Endothelial cell of umbilical vein (primary cell): Measurements from ENCODE around the gene PRKG1. TPM values are rescaled to one million over a fixed set of nuclear protein-coding genes. Genes with fewer than 3 reads are reported as not detected.

ENCODE experiments used
- BruUV-seq: library from RNA; stranded (reverse); fragments of 400-500 nt; replicated peaks from 2 replicates; lab custom pipeline; 2021; lab: Mats Ljungman, UMichigan
- CTCF ChIA-PET: fragments of 300-600, 350-600 bp; sonication (Branson Sonifier 250); formaldehyde crosslinking; loops from one replicate; lab custom pipeline; 2021; ENCODE audit warnings: antibody characterized with exemption, inconsistent platforms; lab: Charles Lee
- POLR2A ChIA-PET: fragments of 300-600, 350-600 bp; sonication (Branson Sonifier 250); formaldehyde crosslinking; loops from one replicate; lab custom pipeline; 2021; ENCODE audit warnings: antibody characterized with exemption, inconsistent platforms; lab: Charles Lee
- DNase-seq: peaks from one replicate; pipeline ENCODE4 v3.0.0-alpha.2; 2011; ENCODE audit warnings: low read depth, low spot score
- FAIRE-seq: peaks from 2 replicates; lab custom pipeline; 2011; peaks lifted over from hg19 to GRCh38; lab: Jason Lieb, UNC
- H2AFZ ChIP-seq: 2 replicates; pipeline ENCODE4 v1.6.0; 2012; ENCODE audit warnings: low read depth, low read length, control low read depth, inconsistent platforms
- H3K27ac ChIP-seq: 2 replicates; pipeline ENCODE4 v1.5.1; 2011; ENCODE audit warnings: low read depth, mild to moderate bottlenecking, control low read depth, low read length, moderate library complexity; ENCODE audit not compliant: insufficient read depth
- H3K27me3 ChIP-seq, 2 experiments: 2 replicates each; pipeline versions ENCODE4 v1.6.0 to v1.6.1; 2011; ENCODE audit warnings: low read length in 2 of 2, mixed read lengths in 1 of 2; ENCODE audit not compliant: control insufficient read depth in 2 of 2, insufficient read depth in 2 of 2
- H3K36me3 ChIP-seq, 2 experiments: 2 replicates in 1 of 2; 3 replicates in 1 of 2; pipeline ENCODE4 v1.5.1; 2011; ENCODE audit warnings: low read length in 2 of 2, mild to moderate bottlenecking in 1 of 2, moderate library complexity in 1 of 2; ENCODE audit not compliant: control insufficient read depth in 2 of 2, insufficient read depth in 2 of 2; ENCODE audit errors: extremely low read depth in 1 of 2
- H3K4me1 ChIP-seq: 3 replicates; pipeline ENCODE4 v1.5.1; 2011; ENCODE audit warnings: mild to moderate bottlenecking, low read length; ENCODE audit not compliant: control insufficient read depth, insufficient read depth; ENCODE audit errors: extremely low read depth
- H3K4me2 ChIP-seq: 2 replicates; pipeline ENCODE4 v1.6.1; 2011; ENCODE audit warnings: low read length, control low read depth, mixed read lengths; ENCODE audit not compliant: insufficient read depth
- H3K4me3 ChIP-seq, 3 experiments: fragments of 200-600 bp in 1 of 3; sonication (generic), shearing (Covaris generic) in 1 of 3; replicated peaks in 1 of 3; 2 replicates each; pipeline ENCODE4 v1.5.1; 2011 to 2016; ENCODE audit warnings: control low read depth in 3 of 3, low read length in 3 of 3, mild to moderate bottlenecking in 2 of 3, inconsistent platforms in 1 of 3, low read depth in 1 of 3, moderate library complexity in 1 of 3; ENCODE audit not compliant: insufficient read depth in 1 of 3
- H3K79me2 ChIP-seq: 2 replicates; pipeline ENCODE4 v1.6.0; 2012; ENCODE audit warnings: low read length, inconsistent platforms; ENCODE audit not compliant: control insufficient read depth, insufficient read depth
- H3K9ac ChIP-seq: replicated peaks from 2 replicates; pipeline ENCODE3; 2011; ENCODE audit warnings: low read length, control low read depth; ENCODE audit not compliant: insufficient read depth; ENCODE audit errors: extremely low read depth
- H3K9me1 ChIP-seq: replicated peaks from 3 replicates; pipeline ENCODE4 v1.6.0; 2011; ENCODE audit warnings: mild to moderate bottlenecking, low read length; ENCODE audit not compliant: control insufficient read depth, insufficient read depth; ENCODE audit errors: extremely low read depth
- H3K9me3 ChIP-seq: replicated peaks from 2 replicates; pipeline ENCODE4 v1.5.1; 2012; ENCODE audit warnings: low read length, inconsistent platforms; ENCODE audit not compliant: control insufficient read depth, insufficient read depth
- H4K20me1 ChIP-seq: replicated peaks from 2 replicates; pipeline ENCODE3; 2011; ENCODE audit warnings: mild to moderate bottlenecking, low read length; ENCODE audit not compliant: control insufficient read depth, insufficient read depth; ENCODE audit errors: extremely low read depth
- CTCF ChIP-seq, 2 donors: IDR thresholded peaks; 1 replicate in 1 of 2; 2 replicates in 1 of 2; pipeline ENCODE4 v1.5.1; 2011; ENCODE audit warnings: low read length in 2 of 2, mild to moderate bottlenecking in 2 of 2, moderate library complexity in 2 of 2, control low read depth in 1 of 2, inconsistent platforms in 1 of 2, low read depth in 1 of 2; ENCODE audit not compliant: insufficient read depth in 1 of 2; ENCODE audit errors: extremely low read depth in 1 of 2
- EZH2 ChIP-seq: IDR thresholded peaks from 2 replicates; pipeline ENCODE4 v1.6.1; 2012; ENCODE audit warnings: borderline replicate concordance, low read depth, mild to moderate bottlenecking, moderate library complexity, low read length, inconsistent platforms; ENCODE audit not compliant: severe bottlenecking
- FOS ChIP-seq: IDR thresholded peaks from 2 replicates; pipeline ENCODE4 v1.6.1; 2011; ENCODE audit warnings: mild to moderate bottlenecking, low read length, moderate library complexity, borderline replicate concordance; ENCODE audit not compliant: insufficient read depth
- GATA2 ChIP-seq: IDR thresholded peaks from 2 replicates; pipeline ENCODE4 v1.7.0; 2011; ENCODE audit warnings: low read depth, mild to moderate bottlenecking, moderate library complexity, mixed read lengths, low read length; ENCODE audit not compliant: insufficient read length, insufficient read depth
- JUN ChIP-seq: IDR thresholded peaks from 2 replicates; pipeline ENCODE4 v1.6.1; 2011; ENCODE audit warnings: borderline replicate concordance, low read depth; ENCODE audit not compliant: insufficient read length, insufficient read depth
- MAX ChIP-seq: IDR thresholded peaks from 2 replicates; pipeline ENCODE4 v1.6.1; 2011; ENCODE audit not compliant: insufficient read depth, insufficient read length
- MYC ChIP-seq: IDR thresholded peaks from one replicate; pipeline ENCODE4 v1.6.1; 2011; ENCODE audit warnings: mild to moderate bottlenecking, low read depth, low read length
- POLR2A ChIP-seq: IDR thresholded peaks from 2 replicates; pipeline ENCODE4 v1.6.1; 2012; ENCODE audit warnings: low read depth, mild to moderate bottlenecking, control low read depth, low read length
- POLR2AphosphoS5 ChIP-seq: IDR thresholded peaks from 2 replicates; pipeline ENCODE4 v1.6.1; 2012; ENCODE audit warnings: low read depth, mild to moderate bottlenecking, control low read depth, low read length, moderate library complexity; ENCODE audit not compliant: insufficient read depth
- dilution Hi-C: fragments of 300-500 bp; cut with MboI; formaldehyde crosslinking; loops from one replicate; pipeline ENCODE4 v1.15.0; 2019; ENCODE audit warnings: low sequenced_read_pairs; ENCODE audit not compliant: extremely low pct_ligation_motif_present
- intact Hi-C: fragments of 100-400 bp; cut with micrococcal nuclease; formaldehyde crosslinking; loops from one replicate; pipeline ENCODE4 v1.10.0; 2022
- polyA plus RNA-seq, 4 experiments: library from polyadenylated mRNA; depleted of rRNA in 3 of 4; stranded (reverse) in 3 of 4; unstranded in 1 of 4; fragments of >200 nt; gene quantifications; 2 replicates each; pipeline versions ENCODE4 v1.2.1 to v1.2.3, GENCODE V29; 2011 to 2012; ENCODE audit warnings: missing spikeins in 1 of 4
- total RNA-seq: library from RNA; stranded (reverse); gene quantifications from 2 replicates; pipeline ENCODE4 v1.2.3, GENCODE V29; 2021

PRKG1 gene
- total and polyA plus RNA-seq, 2 donors (not counting 3 experiments of a cell fraction or from before 2014, with no cell fraction given), result 0.01 to 0.18 TPM

- Histone ChIP-seq H3K9me1 (no peaks in the 10 kb centered on the region), H4K20me1 (no peaks in the 10 kb centered on the region), H3K4me2 (no peak overlapping the region), H3K4me1 (no peaks in the 10 kb centered on the region), H3K4me3 (no peak overlapping the region), H3K9ac (no peak overlapping the region), H3K27me3 (peaks cover 0 to 3% of the 10 kb centered on the region in 2 experiments), H2AFZ (no peak overlapping the region), H3K79me2 (no peaks in the 10 kb centered on the region), H3K27ac (no peak overlapping the region), H3K36me3 (no peaks in the 10 kb centered on the region), H3K9me3 (no peaks in the 10 kb centered on the region)
- no peak for FAIRE-seq
- TF ChIP-seq MAX (no peak), POLR2A (no peak), CTCF (IDR thresholded peaks at IDR 0.05; ENCODE audit: extremely low read depth in 1 of 2, insufficient read depth in 1 of 2, low read depth in 1 of 2, low read length in 2 of 2) (no peak), FOS (no peak), MYC (no peak), JUN (no peak), EZH2 (no peak), GATA2 (no peak), POLR2AphosphoS5 (no peak)
- DNase-seq, result no peak
- intact Hi-C loops (no loop called here), dilution Hi-C loops (no loop called here)
- ChIA-PET POLR2A (no interaction called here), CTCF (interaction anchor here (0.8 to 1.3 kb wide), 3 partner anchors 13 to 1188 kb away, joined by 3 read pairs; no protein-coding TSS in a partner anchor)
- no TSS peak for BruUV-seq
These were observed 45.9 kb upstream of the PRKG1 start for GRCh38 chr10:51028420-51028819.
